ENCODE results near the gene GPR156.

GPR156 gene

GRCh38 chr3:120276767-120277166 is 8.3 kb downstream of the GPR156 start:
- no peak for TF ChIP-seq Cebpa-rat (IDR thresholded peaks at IDR 0.05)
- no peaks in the 10 kb centered on the region for H3K27me3 ChIP-seq
- H4K20me1 ChIP-seq, result no peaks in the 10 kb centered on the region
- H3K9ac ChIP-seq, result no peak overlapping the region
- no peaks in the 10 kb centered on the region for H3K9me3 ChIP-seq
- H3K4me3 ChIP-seq, result no peak overlapping the region
- H3K4me1 ChIP-seq, result no peaks in the 10 kb centered on the region
- H3K27ac ChIP-seq, result no peak overlapping the region
- H3K4me2 ChIP-seq, result no peak overlapping the region
- no peaks in the 10 kb centered on the region for H3K36me3 ChIP-seq

- no peaks in the 10 kb centered on the region for H4K20me1 ChIP-seq
- H3K4me1 ChIP-seq, result no peaks in the 10 kb centered on the region
- H3K4me2 ChIP-seq, result no peak overlapping the region
- no peaks in the 10 kb centered on the region for H3K36me3 ChIP-seq
- H3K9ac ChIP-seq, result no peak overlapping the region
- H3K9me3 ChIP-seq, result no peaks in the 10 kb centered on the region
- TF ChIP-seq Cebpa-rat (IDR thresholded peaks at IDR 0.05), result no peak
- H3K4me3 ChIP-seq, result no peak overlapping the region
- H3K27ac ChIP-seq, result no peak overlapping the region
- H3K27me3 ChIP-seq, result no peaks in the 10 kb centered on the region
These were observed 9.4 kb downstream of the GPR156 start for GRCh38 chr3:120275618-120276017.

- Histone ChIP-seq H3K4me2 (no peak overlapping the region), H3K27ac (no peak overlapping the region)
These were observed 10.3 kb downstream of the GPR156 start for GRCh38 chr3:120274739-120275167.

GRCh38 chr3:120272286-120272685 is 12.7 kb downstream of the GPR156 start:
- H3K9ac ChIP-seq, result no peak overlapping the region
- no peak overlapping the region for H3K27ac ChIP-seq
- H3K36me3 ChIP-seq, result no peaks in the 10 kb centered on the region
- H3K9me3 ChIP-seq, result no peaks in the 10 kb centered on the region
- H4K20me1 ChIP-seq, result no peaks in the 10 kb centered on the region
- no peaks in the 10 kb centered on the region for H3K4me1 ChIP-seq
- H3K4me3 ChIP-seq, result no peak overlapping the region
- no peaks in the 10 kb centered on the region for H3K27me3 ChIP-seq
- H3K4me2 ChIP-seq, result no peak overlapping the region
- no peak for TF ChIP-seq Cebpa-rat (IDR thresholded peaks at IDR 0.05)

More at GRCh38 chr3:120274739-120275167, 10.3 kb downstream of the GPR156 start:
- Histone ChIP-seq H3K36me3 (no peaks in the 10 kb centered on the region), H3K9ac (no peak overlapping the region), H3K9me3 (no peaks in the 10 kb centered on the region), H3K27me3 (no peaks in the 10 kb centered on the region), H3K4me3 (no peak overlapping the region), H3K4me1 (no peaks in the 10 kb centered on the region), H4K20me1 (no peaks in the 10 kb centered on the region)
- no peak for TF ChIP-seq Cebpa-rat (IDR thresholded peaks at IDR 0.05)

GRCh38 chr3:120265989-120266388 is 19.0 kb downstream of the GPR156 start:
- no peak overlapping the region for H3K4me3 ChIP-seq
- no peak for TF ChIP-seq Cebpa-rat (IDR thresholded peaks at IDR 0.05)

GRCh38 chr3:120264963-120265362 is 20.1 kb downstream of the GPR156 start:
- Histone ChIP-seq H3K4me2 (no peak overlapping the region), H3K4me3 (no peak overlapping the region), H3K27me3 (no peaks in the 10 kb centered on the region), H3K9me3 (no peaks in the 10 kb centered on the region), H3K4me1 (no peaks in the 10 kb centered on the region), H3K9ac (no peak overlapping the region), H3K27ac (no peak overlapping the region), H4K20me1 (no peaks in the 10 kb centered on the region), H3K36me3 (no peaks in the 10 kb centered on the region)
- no peak for TF ChIP-seq Cebpa-rat (IDR thresholded peaks at IDR 0.05)

More at GRCh38 chr3:120265989-120266388, 19.0 kb downstream of the GPR156 start:
- Histone ChIP-seq H3K4me2 (no peak overlapping the region), H3K9ac (no peak overlapping the region), H4K20me1 (no peaks in the 10 kb centered on the region), H3K4me1 (no peaks in the 10 kb centered on the region), H3K27ac (no peak overlapping the region), H3K27me3 (no peaks in the 10 kb centered on the region), H3K9me3 (no peaks in the 10 kb centered on the region), H3K36me3 (no peaks in the 10 kb centered on the region)

GRCh38 chr3:120263792-120264191 is 21.2 kb downstream of the GPR156 start:
- Histone ChIP-seq H3K9ac (no peak overlapping the region), H4K20me1 (no peaks in the 10 kb centered on the region), H3K27ac (no peak overlapping the region), H3K4me3 (no peak overlapping the region), H3K4me2 (no peak overlapping the region), H3K27me3 (no peaks in the 10 kb centered on the region), H3K9me3 (no peaks in the 10 kb centered on the region), H3K4me1 (no peaks in the 10 kb centered on the region), H3K36me3 (no peaks in the 10 kb centered on the region)
- no peak for TF ChIP-seq Cebpa-rat (IDR thresholded peaks at IDR 0.05)

GRCh38 chr3:120258009-120258408 is 27.0 kb downstream of the GPR156 start:
- Histone ChIP-seq H4K20me1 (no peaks in the 10 kb centered on the region), H3K9ac (no peak overlapping the region), H3K27me3 (no peaks in the 10 kb centered on the region), H3K36me3 (no peaks in the 10 kb centered on the region), H3K4me1 (no peaks in the 10 kb centered on the region), H3K27ac (no peak overlapping the region), H3K4me3 (no peak overlapping the region), H3K4me2 (no peak overlapping the region), H3K9me3 (peaks cover 6% of the 10 kb centered on the region)
- TF ChIP-seq Cebpa-rat (IDR thresholded peaks at IDR 0.05), result no peak

GRCh38 chr3:120245386-120245785 is 39.6 kb downstream of the GPR156 start:
- no peak overlapping the region for H3K4me2 ChIP-seq
- H3K9ac ChIP-seq, result no peak overlapping the region
- no peaks in the 10 kb centered on the region for H3K4me1 ChIP-seq
- H3K36me3 ChIP-seq, result no peaks in the 10 kb centered on the region
- H4K20me1 ChIP-seq, result no peaks in the 10 kb centered on the region
- no peaks in the 10 kb centered on the region for H3K27me3 ChIP-seq
- H3K9me3 ChIP-seq, result no peaks in the 10 kb centered on the region
- H3K27ac ChIP-seq, result no peak overlapping the region
- no peak overlapping the region for H3K4me3 ChIP-seq
- TF ChIP-seq Cebpa-rat (IDR thresholded peaks at IDR 0.05), result no peak

- TF ChIP-seq Cebpa-rat (IDR thresholded peaks at IDR 0.05), result no peak
- no peaks in the 10 kb centered on the region for H4K20me1 ChIP-seq
- no peak overlapping the region for H3K27ac ChIP-seq
- H3K9ac ChIP-seq, result no peak overlapping the region
- H3K27me3 ChIP-seq, result no peaks in the 10 kb centered on the region
- H3K9me3 ChIP-seq, result no peaks in the 10 kb centered on the region
- no peak overlapping the region for H3K4me2 ChIP-seq
- H3K4me1 ChIP-seq, result no peaks in the 10 kb centered on the region
- no peak overlapping the region for H3K4me3 ChIP-seq
- no peaks in the 10 kb centered on the region for H3K36me3 ChIP-seq
These were observed 40.2 kb downstream of the GPR156 start for GRCh38 chr3:120244834-120245225.

- no peaks in the 10 kb centered on the region for H3K36me3 ChIP-seq
- no peak overlapping the region for H3K9ac ChIP-seq
- H3K4me2 ChIP-seq, result no peak overlapping the region
- H3K4me3 ChIP-seq, result no peak overlapping the region
- TF ChIP-seq Cebpa-rat (IDR thresholded peaks at IDR 0.05), result no peak
- H3K4me1 ChIP-seq, result no peaks in the 10 kb centered on the region
- no peaks in the 10 kb centered on the region for H3K9me3 ChIP-seq
- H3K27me3 ChIP-seq, result no peaks in the 10 kb centered on the region
- H3K27ac ChIP-seq, result no peak overlapping the region
- no peaks in the 10 kb centered on the region for H4K20me1 ChIP-seq
These were observed 45.4 kb downstream of the GPR156 start for GRCh38 chr3:120239644-120240043.

All from BLaER1 (cell line).